Stimulated activated CD4-positive, alpha-beta T cell treated with anti-CD3 and anti-CD28 coated beads, Interleukin-12 subunit alpha, Interleukin-12 subunit beta, amount 100 ng/mL, for 48 hours (primary cell): ENCODE results near the gene GPR149.
"Not testable (repeated sequence)": the region's sequence is repeated elsewhere in the genome, so short reads cannot be mapped to it uniquely, and the experiment has no call there.

ENCODE experiments used
- DNase-seq, 3 donors: peaks; one replicate each; pipeline ENCODE4 v3.0.0-alpha.2; 2020; ENCODE audit warnings: low read depth in 2 of 3, low spot score in 1 of 3

The GPR149 gene

DNA sequence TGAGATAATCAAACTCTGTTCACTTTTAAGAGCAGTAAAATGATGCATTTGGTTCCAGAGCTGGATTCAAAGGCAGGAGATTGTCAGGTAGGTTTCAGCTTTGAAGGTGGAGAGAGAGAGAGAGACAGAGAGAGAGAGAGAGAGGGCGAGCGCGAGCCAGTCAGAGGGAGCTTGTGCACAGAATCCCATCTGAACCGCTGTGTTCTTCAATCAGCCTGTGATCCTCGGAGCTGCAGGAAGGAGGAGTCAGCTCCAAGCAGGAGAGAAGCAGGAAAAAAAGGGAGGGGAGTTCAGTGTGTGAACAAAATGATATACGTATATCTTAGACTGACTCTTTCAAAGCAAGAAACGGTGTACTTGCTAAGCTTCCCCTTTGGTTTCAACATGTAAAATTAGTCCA is at the start of gene GPR149:
TSS of gene GPR149 (minus strand) at position 177 of the 400 bp plus-strand sequence. CDS start 575 bp downstream, outside the sequence.
- DNase-seq, result no peak

DNA sequence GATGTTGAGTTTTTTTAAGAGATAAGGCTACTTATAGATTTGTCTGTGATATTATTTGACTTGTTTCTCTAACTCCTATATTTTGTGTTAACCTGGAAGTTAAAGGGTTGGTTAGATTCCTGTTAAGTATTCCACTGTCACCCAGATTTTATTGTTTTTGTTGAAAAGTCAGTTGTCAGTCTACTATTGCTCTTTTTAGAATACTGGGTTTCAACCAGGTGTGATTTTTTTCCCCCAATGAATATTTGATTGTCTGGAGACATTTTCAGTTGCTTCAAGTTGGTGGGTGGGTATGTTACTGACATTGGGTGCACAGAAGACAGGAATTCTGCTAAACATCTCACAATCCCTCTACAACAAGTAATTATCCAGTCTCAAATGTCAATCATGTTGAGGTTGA is 43.8 kb upstream of the GPR149 start:
- DNase-seq, result no peak

- DNase-seq, result no peak
Observed at GRCh38 chr3:154469585-154469984, 39.6 kb upstream of the GPR149 start.

DNA sequence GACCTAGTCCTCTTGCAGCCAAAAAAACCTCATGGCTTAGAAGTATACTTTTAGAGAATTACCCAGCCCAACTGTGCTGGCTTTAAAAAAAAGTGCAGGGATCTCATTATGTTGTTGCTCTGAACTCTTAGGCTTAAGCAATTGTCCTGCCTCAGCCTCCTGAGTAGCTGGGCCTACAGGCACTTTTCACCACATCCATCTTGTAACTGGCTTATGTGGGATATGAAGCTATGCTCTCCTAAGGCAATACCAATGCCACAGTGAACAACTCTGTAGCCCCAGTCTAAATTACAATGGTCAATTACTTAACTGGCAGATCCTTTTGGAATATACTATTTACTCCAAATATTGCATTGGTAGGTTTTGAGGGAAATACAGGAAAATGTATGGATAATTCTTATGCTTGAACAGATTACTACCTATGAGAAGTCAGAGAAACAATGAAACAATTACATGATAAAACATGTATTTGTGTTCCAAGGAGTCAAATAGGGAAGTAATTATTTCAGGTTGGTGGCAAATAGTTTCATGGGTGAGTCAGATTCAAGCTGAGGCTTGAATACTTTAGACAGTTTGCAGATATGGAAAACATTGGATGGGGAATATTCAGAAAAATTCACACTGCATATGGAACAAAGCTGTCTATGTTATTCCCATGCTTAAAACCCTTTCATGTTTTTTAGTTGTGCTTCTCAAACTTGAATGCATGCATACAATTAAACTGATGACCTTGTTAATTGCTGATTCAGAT is 34.6 kb upstream of the GPR149 start:
- DNase-seq, result no peak

- no peak for DNase-seq
Observed at GRCh38 chr3:154458560-154458959, 28.6 kb upstream of the GPR149 start.

DNA sequence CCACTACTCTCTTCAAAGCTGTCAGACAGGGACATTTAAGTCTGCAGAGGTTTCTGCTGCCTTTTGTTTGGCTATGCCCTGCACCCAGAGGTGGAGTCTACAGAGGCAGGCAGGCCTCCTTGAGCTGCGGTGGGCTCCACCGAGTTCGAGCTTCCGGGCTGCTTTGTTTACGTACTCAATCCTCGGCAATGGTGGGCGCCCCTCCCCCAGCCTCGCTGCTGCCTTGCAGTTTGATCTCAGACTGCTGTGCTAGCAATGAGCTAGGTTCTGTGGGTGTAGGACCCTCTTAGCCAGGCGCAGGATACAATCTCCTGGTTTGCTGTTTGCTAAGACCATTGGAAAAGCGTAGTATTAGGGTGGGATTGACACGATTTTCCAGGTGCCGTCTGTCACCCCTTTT is 9.1 kb upstream of the GPR149 start:
- not testable (repeated sequence) for DNase-seq

GRCh38 chr3:154431043-154431442 is 1.1 kb upstream of the GPR149 start:
- DNase-seq, result no peak

DNA sequence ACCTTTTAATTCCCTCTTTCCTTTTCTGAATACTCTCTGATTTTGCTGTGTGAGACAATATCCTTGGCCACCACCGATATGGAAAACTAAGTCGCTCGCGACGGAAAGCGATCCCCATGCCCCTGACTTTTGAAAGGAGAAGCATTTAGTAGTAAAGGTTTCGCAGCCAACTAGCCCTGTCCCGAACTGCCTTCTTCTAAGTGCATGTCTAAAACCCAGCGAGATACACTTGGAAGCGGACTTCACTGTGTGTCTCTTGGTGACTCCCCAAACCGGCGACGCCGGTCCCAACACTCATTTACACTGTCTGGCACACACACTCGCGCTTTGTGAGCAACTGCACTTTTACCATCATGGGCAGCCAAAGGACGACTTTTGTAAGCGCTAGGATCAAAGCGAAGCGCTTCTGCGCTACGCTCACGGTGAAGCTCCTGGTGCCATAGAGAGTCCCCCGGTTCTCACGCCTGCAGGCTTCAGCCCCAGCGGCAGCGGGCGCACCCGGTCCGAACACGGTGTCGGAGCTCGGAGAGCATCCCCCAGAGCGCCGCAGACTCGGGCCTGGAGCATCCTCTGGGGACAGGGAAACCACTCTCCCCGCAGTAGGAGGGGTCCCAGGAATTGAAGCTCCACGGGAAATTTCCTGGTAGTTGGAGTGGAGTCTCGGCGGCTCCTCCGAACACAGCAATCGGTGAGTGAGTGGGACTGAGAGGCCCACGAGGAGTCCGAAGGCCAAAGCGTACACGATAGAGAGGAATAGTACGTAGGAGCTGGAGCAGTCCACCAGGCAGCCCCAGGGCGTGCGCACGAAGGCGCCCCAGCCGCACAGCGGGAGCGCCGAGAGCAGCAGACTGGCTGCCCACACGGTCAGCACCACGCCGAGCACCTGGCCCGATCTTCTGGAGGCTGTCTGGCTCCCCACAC is 1.4 kb downstream of the GPR149 start:
- no peak for DNase-seq

- no peak for DNase-seq
Observed at GRCh38 chr3:154427685-154428285, 2.2 kb downstream of the GPR149 start.

DNA sequence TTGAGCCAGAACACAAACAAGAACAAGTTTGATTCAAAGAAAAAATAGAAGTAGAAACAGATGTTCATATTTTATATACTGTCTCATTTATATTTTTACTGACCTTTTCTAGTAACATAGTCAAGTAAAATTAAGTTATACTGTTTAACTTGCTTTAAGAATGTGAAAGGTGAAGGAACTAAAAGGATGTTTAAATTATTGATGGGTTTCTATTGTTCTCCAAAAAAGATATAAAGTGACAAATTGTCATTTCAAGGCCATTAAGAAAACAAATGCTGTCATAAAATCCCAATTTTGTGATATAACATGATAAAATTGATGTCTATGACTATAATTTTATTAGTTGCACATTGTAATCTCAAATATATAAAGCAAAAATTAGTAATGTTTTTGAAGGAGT is 7.3 kb downstream of the GPR149 start:
- no peak for DNase-seq

DNA sequence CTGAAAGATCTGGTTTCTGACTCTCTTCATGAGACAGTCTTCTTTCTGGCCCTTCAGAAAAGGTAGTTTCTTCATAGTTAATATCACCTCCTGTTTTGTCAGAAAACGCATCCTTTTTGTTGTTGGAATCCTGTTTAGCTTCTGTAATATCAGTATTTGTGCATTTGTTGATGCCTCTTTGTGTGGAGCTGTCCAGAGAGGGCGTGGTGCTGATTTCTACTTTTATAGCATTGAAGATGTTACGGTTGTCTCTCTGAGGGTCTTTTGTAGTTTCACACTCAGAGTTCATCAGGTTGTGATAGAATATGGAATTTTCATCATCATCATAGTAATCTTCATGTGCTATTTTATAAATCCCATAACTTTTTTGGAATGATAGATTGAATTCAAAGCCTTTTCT is 8.9 kb downstream of the GPR149 start:
- no peak for DNase-seq

- no peak for DNase-seq
Observed at GRCh38 chr3:154398084-154398967, 31.7 kb downstream of the GPR149 start.

DNA sequence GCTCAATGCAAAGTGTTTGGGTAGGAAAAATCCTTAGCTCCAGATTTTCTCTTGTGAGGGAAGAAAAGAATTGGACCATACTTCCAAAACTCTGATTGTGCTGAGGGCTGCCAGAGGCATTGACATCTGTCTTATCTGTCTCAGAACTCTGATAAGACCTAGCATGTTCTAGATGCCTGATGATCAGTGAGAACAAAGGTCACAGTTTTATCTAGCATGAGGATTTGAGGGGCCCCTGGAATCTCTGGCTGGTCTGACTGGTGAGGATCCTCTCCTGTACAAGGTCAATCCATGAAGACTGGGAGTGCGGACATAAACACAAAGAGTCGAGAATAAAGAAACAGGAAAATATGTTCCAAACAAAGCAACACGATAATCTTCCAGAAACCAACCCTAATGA is 40.1 kb downstream of the GPR149 start:
- DNase-seq, result no peak

- no peak for DNase-seq
Observed at GRCh38 chr3:154384479-154384878, 45.5 kb downstream of the GPR149 start.

GRCh38 chr3:154378311-154378710 is 51.7 kb downstream of the GPR149 start:
- no peak for DNase-seq

DNA sequence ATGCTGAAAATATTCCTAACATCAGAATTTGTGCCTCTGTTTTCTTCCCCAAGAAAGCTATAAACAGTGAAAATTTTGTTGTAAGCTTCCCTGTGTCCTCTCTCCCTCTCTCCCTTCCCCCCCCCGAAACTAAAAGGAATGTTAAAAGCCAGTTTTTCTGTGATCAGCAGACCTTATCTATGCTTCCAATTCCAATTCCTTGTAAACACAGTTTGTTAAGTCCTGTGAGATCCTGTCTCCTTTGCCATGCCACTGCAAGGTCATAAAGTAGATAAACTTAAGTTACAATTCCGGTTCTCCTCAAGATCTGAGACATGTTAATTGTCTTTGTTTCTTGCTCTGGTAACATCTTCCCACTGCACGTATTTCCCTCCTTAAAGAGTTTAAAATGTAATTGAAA is 62.8 kb downstream of the GPR149 start:
- no peak for DNase-seq

- no peak for DNase-seq
Observed at GRCh38 chr3:154364849-154365248, 65.1 kb downstream of the GPR149 start.

DNA sequence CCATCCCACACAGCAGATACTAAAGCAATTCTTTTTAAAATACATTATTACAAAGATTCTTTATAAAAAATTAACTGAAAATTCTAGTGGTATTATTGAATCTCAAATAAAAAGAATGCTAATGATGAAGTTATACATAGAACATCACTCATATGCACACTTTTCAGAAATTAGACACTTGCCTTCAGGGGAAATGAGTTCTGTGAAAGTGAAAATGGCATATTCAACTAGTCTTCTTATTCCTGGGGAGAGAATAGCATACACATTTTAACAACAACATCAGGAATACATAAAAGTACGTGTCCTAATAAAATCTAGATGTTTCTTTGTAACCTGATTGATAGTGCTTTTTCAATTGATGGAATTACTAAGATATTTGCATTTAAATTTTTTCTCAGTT is 68.9 kb downstream of the GPR149 start:
- DNase-seq, result no peak

DNA sequence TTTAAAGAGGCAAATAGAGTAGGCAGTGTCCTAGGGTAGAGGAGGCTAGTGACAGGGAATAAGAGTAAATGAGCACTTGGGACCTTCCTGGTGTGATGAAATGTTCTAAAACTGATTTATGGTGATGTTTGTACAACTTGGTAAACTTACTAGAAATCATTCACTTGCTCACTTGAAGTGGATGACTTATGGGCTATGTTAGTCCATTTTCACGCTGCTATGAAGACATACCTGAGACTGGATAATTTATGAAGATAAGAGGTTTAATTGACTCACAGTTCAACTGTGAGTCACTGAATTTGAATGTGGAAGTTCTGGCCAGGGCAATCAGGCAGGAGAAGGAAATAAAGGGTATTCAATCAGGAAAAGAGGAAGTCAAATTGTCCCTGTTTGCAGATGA is 74.0 kb downstream of the GPR149 start:
- DNase-seq, result no peak

- no peak for DNase-seq
Observed at GRCh38 chr3:154349223-154349622, 80.8 kb downstream of the GPR149 start.
